Measurements from ENCODE around the gene SEPTIN3. TPM values are rescaled to one million over a fixed set of nuclear protein-coding genes. Genes with fewer than 3 reads are reported as not detected.

SEPTIN3 gene
- total and polyA plus RNA-seq, 10 of the 15 experiments (the other 5 are each of a cell fraction or from before 2014, with no cell fraction given): 0.05 to 3.1 (median 0.87) TPM

DNA sequence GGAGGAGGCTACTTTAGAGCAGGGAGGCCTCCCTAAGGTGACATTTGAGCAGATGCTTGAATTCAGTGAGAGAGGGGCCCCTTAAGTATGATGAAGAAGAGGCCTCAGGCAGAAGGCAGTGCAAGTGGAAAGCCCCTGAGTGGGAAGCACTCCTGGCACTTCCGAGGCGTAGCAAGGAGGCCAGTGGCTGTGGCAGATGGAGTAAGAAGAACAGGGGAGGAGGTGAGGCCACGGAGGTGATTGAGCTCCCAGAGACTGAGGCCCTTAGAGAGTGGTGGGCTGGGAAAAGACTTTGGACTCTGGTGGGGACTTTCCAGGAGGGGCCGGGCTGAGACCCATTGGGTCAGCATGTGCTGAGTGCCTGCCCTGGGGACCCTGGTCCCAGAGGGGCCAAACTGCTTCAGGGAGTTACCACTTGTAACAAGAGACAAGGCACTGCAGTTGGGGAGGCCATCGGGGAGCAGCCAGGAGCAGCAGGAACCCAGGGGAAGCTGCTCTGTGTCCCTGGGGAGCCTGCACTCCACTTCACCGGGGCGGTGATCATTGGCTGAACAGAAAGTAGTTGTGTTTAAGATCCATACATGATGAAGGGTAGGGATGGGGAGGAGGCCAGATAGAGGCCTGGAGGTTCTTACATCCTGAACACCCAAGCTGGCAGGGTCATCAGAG, 19.8 kb upstream of the SEPTIN3 start:
- ChIA-PET RAD21 (ENCODE audit: unreplicated experiment) (interaction anchor here (0.6 to 7.9 kb wide), 12 partner anchors 12 to 495 kb away, joined by 3 to 115 read pairs (median 4); partner anchors contain the start of genes MEI1, NDUFA6, SREBF2 and TNFRSF13C), SMC1A (ENCODE audit: uncharacterized antibody, unreplicated experiment) (interaction anchor here (0.7 to 4.3 kb wide), 16 partner anchors 9 to 203 kb away, joined by 3 to 31 read pairs (median 4); partner anchors contain the start of genes NDUFA6, SREBF2 and TNFRSF13C), POLR2A (interaction anchor here (0.6 to 9.2 kb wide), 22 partner anchors 12 to 492 kb away, joined by 3 to 164 read pairs (median 4); partner anchors contain the start of genes CCDC134, NDUFA6, SREBF2 and TNFRSF13C), CTCF (interaction anchor here (0.6 to 4.2 kb wide), 16 partner anchors 9 to 494 kb away, joined by 3 to 27 read pairs (median 4); partner anchors contain the start of gene SREBF2)
- FAIRE-seq (no peak), ATAC-seq (peak; percentile 40), DNase-seq (ENCODE audit: low read depth, low spot score) (no peak)
- Histone ChIP-seq H3K27me3 (replicated peaks in 1 of 2; ENCODE audit: control insufficient read depth in 2 of 2, insufficient read depth in 2 of 2, low read length in 1 of 2) (no peaks in the 10 kb centered on the region), H2AFZ (ENCODE audit: control insufficient read depth, low read depth, low read length) (peak overlapping the region; percentile 59), H3K27ac (ENCODE audit: control insufficient read depth, insufficient read depth) (peak overlapping the region; percentile 65), H3K4me2 (ENCODE audit: control insufficient read depth, insufficient read depth) (peak overlapping the region; percentile 53), H3K9me3 (replicated peaks; ENCODE audit: control insufficient read depth, insufficient read depth, low read length) (no peaks in the 10 kb centered on the region), H3K4me3 (peak overlapping the region; percentile 35), H3K79me2 (ENCODE audit: control insufficient read depth, insufficient read depth, low read length) (peaks cover 28% of the 10 kb centered on the region), H3K4me1 (ENCODE audit: control insufficient read depth, insufficient read depth, low read length) (peaks cover 47% of the 10 kb centered on the region), H4K20me1 (ENCODE audit: control insufficient read depth, insufficient read depth) (no peaks in the 10 kb centered on the region), H3K36me3 (ENCODE audit: control insufficient read depth in 2 of 2, insufficient read depth in 2 of 2, low read length in 1 of 2) (peaks cover 0 to 5% of the 10 kb centered on the region in 2 experiments; a peak in 1 of 4 replicates), H3K9ac (ENCODE audit: control insufficient read depth, insufficient read depth, low read length) (peak overlapping the region; percentile 71)
- in situ Hi-C loops (cut with MboI): loop anchor here (5.0 kb wide), 1 partner anchor 117 kb away; the partner anchor contains the start of gene SREBF2
- no TSS peak for BruUV-seq (replicated peaks)
- intact Hi-C loops (cut with micrococcal nuclease; ENCODE audit: unreplicated experiment): loop anchor here (5.0 kb wide), 1 partner anchor 488 kb away; no protein-coding TSS in a partner anchor
- WGBS (ENCODE audit: insufficient coverage, insufficient replicate concordance, low lambda C conversion rate, missing lambda C conversion rate): 3% methylated on average over 7 of the region's 7 CpGs
- TF ChIP-seq, protein P1, sequence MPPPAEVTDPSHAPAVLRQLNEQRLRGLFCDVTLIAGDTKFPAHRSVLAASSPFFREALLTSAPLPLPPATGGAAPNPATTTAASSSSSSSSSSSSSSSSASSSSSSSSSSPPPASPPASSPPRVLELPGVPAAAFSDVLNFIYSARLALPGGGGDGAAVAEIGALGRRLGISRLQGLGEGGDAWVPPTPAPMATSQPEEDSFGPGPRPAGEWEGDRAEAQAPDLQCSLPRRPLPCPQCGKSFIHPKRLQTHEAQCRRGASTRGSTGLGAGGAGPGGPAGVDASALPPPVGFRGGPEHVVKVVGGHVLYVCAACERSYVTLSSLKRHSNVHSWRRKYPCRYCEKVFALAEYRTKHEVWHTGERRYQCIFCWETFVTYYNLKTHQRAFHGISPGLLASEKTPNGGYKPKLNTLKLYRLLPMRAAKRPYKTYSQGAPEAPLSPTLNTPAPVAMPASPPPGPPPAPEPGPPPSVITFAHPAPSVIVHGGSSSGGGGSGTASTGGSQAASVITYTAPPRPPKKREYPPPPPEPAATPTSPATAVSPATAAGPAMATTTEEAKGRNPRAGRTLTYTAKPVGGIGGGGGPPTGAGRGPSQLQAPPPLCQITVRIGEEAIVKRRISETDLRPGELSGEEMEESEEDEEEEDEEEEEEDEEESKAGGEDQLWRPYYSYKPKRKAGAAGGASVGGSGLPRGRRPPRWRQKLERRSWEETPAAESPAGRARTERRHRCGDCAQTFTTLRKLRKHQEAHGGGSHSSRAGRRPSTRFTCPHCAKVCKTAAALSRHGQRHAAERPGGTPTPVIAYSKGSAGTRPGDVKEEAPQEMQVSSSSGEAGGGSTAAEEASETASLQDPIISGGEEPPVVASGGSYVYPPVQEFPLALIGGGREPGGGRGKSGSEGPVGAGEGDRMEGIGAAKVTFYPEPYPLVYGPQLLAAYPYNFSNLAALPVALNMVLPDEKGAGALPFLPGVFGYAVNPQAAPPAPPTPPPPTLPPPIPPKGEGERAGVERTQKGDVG (CRISPR knock-in tag; IDR thresholded peaks at IDR 0.05): no peak
- 0 out of 2 replicates have a peak, but pooled peaks have one; percentile 45 for TF ChIP-seq NFIC (IDR thresholded peaks at IDR 0.05; ENCODE audit: low read depth, low read length)
- no peak for TF ChIP-seq FOXM1 (IDR thresholded peaks at IDR 0.05; ENCODE audit: low read depth, low read length)
- no peak for TF ChIP-seq NKRF (conservative IDR thresholded peaks at IDR 0.05)
- no peak for TF ChIP-seq BCL11A (IDR thresholded peaks at IDR 0.05; ENCODE audit: low read depth, low read length)
- no peak for TF ChIP-seq FOXK2 (IDR thresholded peaks at IDR 0.05)
- no peak for TF ChIP-seq SREBF1 (IDR thresholded peaks at IDR 0.05; ENCODE audit: low read length)
- TF ChIP-seq, protein P2, sequence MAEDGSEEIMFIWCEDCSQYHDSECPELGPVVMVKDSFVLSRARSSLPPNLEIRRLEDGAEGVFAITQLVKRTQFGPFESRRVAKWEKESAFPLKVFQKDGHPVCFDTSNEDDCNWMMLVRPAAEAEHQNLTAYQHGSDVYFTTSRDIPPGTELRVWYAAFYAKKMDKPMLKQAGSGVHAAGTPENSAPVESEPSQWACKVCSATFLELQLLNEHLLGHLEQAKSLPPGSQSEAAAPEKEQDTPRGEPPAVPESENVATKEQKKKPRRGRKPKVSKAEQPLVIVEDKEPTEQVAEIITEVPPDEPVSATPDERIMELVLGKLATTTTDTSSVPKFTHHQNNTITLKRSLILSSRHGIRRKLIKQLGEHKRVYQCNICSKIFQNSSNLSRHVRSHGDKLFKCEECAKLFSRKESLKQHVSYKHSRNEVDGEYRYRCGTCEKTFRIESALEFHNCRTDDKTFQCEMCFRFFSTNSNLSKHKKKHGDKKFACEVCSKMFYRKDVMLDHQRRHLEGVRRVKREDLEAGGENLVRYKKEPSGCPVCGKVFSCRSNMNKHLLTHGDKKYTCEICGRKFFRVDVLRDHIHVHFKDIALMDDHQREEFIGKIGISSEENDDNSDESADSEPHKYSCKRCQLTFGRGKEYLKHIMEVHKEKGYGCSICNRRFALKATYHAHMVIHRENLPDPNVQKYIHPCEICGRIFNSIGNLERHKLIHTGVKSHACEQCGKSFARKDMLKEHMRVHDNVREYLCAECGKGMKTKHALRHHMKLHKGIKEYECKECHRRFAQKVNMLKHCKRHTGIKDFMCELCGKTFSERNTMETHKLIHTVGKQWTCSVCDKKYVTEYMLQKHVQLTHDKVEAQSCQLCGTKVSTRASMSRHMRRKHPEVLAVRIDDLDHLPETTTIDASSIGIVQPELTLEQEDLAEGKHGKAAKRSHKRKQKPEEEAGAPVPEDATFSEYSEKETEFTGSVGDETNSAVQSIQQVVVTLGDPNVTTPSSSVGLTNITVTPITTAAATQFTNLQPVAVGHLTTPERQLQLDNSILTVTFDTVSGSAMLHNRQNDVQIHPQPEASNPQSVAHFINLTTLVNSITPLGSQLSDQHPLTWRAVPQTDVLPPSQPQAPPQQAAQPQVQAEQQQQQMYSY (CRISPR knock-in tag; IDR thresholded peaks at IDR 0.05): no peak
- no peak for TF ChIP-seq SPI1 (IDR thresholded peaks at IDR 0.05; ENCODE audit: borderline replicate concordance, insufficient read depth, low read depth, low read length)
- no peak for TF ChIP-seq KDM1A (IDR thresholded peaks at IDR 0.05; ENCODE audit: borderline replicate concordance)
- TF ChIP-seq KAT2A (conservative IDR thresholded peaks at IDR 0.05; ENCODE audit: control insufficient read depth, low read depth, low read length): no peak
- TF ChIP-seq ATF7 (IDR thresholded peaks at IDR 0.05; ENCODE audit: low read depth): peak; percentile 44
- no peak for TF ChIP-seq BRCA1 (IDR thresholded peaks at IDR 0.05; ENCODE audit: low read depth, low read length)
- no peak for TF ChIP-seq NR2C2 (IDR thresholded peaks at IDR 0.05; ENCODE audit: borderline replicate concordance, control insufficient read depth, insufficient read length, low read depth)

Measured in GM12878 (cell line).